WTC11 (cell line): ENCODE measurements around the gene ZNF407. TPM values are rescaled to one million over a fixed set of nuclear protein-coding genes. Genes with fewer than 3 reads are reported as not detected.

Source experiments
- ATAC-seq: fragments of 200-7000 bp; cut with Tn5 transposase; 2 replicates; pipeline ENCODE4 v1.10.0; 2021; ENCODE audit warnings: mild to moderate bottlenecking, moderate library complexity
- CTCF ChIA-PET: fragments of 300-600 bp; sonication (Branson Sonifier 250); formaldehyde crosslinking; loops from one replicate; lab custom pipeline; 2021; ENCODE audit warnings: antibody characterized with exemption; lab: Charles Lee
- POLR2A ChIA-PET: fragments of 350-600 bp; sonication (Branson Sonifier 250); formaldehyde crosslinking; loops from one replicate; lab custom pipeline; 2021; ENCODE audit warnings: antibody characterized with exemption; lab: Charles Lee
- DNase-seq: peaks from one replicate; pipeline ENCODE4 v3.0.0; 2021; ENCODE audit warnings: low spot score
- H3K27ac Mint-ChIP-seq: 2 replicates; pipeline ENCODE4 v1.8.0; 2021; ENCODE audit warnings: mixed read lengths
- H3K27me3 Mint-ChIP-seq: 2 replicates; pipeline ENCODE4 v1.8.0; 2021; ENCODE audit warnings: low read depth, mild to moderate bottlenecking, moderate library complexity, mixed read lengths
- H3K36me3 Mint-ChIP-seq: 2 replicates; pipeline ENCODE4 v1.8.0; 2021; ENCODE audit warnings: mixed read lengths
- H3K4me1 Mint-ChIP-seq: 2 replicates; pipeline ENCODE4 v1.8.0; 2022; ENCODE audit warnings: mixed read lengths
- H3K4me3 Mint-ChIP-seq: 2 replicates; pipeline ENCODE4 v1.8.0; 2021; ENCODE audit warnings: mild to moderate bottlenecking, moderate library complexity, mixed read lengths
- H3K9me3 Mint-ChIP-seq: 2 replicates; pipeline ENCODE4 v1.8.0; 2021; ENCODE audit warnings: mixed read lengths
- ARID4B ChIP-seq: sonication (generic); formaldehyde crosslinking; IDR thresholded peaks from 2 replicates; pipeline ENCODE4 v1.8.0; 2023; ENCODE audit warnings: missing genetic modification reagents, mild to moderate bottlenecking, borderline replicate concordance
- ATF6 ChIP-seq: sonication (generic); formaldehyde crosslinking; IDR thresholded peaks from 2 replicates; pipeline ENCODE4 v1.8.1; 2023; ENCODE audit warnings: mild to moderate bottlenecking, missing genetic modification reagents
- IRF1 ChIP-seq: sonication (generic); formaldehyde crosslinking; IDR thresholded peaks from 2 replicates; pipeline ENCODE4 v1.8.0; 2023; ENCODE audit warnings: missing genetic modification reagents
- JAZF1 ChIP-seq: fragments of 250-450 bp; sonication (Bioruptor Pico); IDR thresholded peaks from 2 replicates; pipeline ENCODE4 v1.9.0; 2021; ENCODE audit warnings: moderate library complexity, mild to moderate bottlenecking, inconsistent platforms
- NFYB ChIP-seq: sonication (generic); formaldehyde crosslinking; conservative IDR thresholded peaks from 2 replicates; pipeline ENCODE4 v1.8.0; 2022; ENCODE audit warnings: low read depth, missing genetic modification reagents
- NR1H2 ChIP-seq: sonication (generic); formaldehyde crosslinking; IDR thresholded peaks from 2 replicates; pipeline ENCODE4 v1.9.0; 2021; ENCODE audit warnings: mild to moderate bottlenecking, moderate library complexity, missing genetic modification reagents
- RORB ChIP-seq: fragments of 250-450 bp; sonication (Bioruptor Pico); IDR thresholded peaks from 2 replicates; pipeline ENCODE4 v1.9.0; 2021; ENCODE audit warnings: mild to moderate bottlenecking
- SP1 ChIP-seq: sonication (generic); formaldehyde crosslinking; conservative IDR thresholded peaks from 2 replicates; pipeline ENCODE4 v1.8.1; 2022; ENCODE audit warnings: missing genetic modification reagents
- STAT6 ChIP-seq: sonication (generic); formaldehyde crosslinking; conservative IDR thresholded peaks from 2 replicates; pipeline ENCODE4 v1.8.1; 2023; ENCODE audit warnings: mild to moderate bottlenecking, low read depth, missing genetic modification reagents, moderate library complexity
- ZNF219 ChIP-seq: sonication (generic); formaldehyde crosslinking; IDR thresholded peaks from 2 replicates; pipeline ENCODE4 v1.8.0; 2023; ENCODE audit warnings: missing genetic modification reagents, mild to moderate bottlenecking, borderline replicate concordance
- ZNF281 ChIP-seq: sonication (generic); formaldehyde crosslinking; IDR thresholded peaks from 2 replicates; pipeline ENCODE4 v1.8.0; 2023; ENCODE audit warnings: mild to moderate bottlenecking, missing genetic modification reagents
- ZNF396 ChIP-seq: fragments of 250-450 bp; sonication (Bioruptor Pico); IDR thresholded peaks from 2 replicates; pipeline ENCODE4 v1.8.0; 2021; ENCODE audit warnings: mild to moderate bottlenecking, moderate library complexity, borderline replicate concordance
- ZNF416 ChIP-seq: fragments of 250-450 bp; sonication (Bioruptor Pico); IDR thresholded peaks from 2 replicates; pipeline ENCODE4 v1.9.0; 2021; ENCODE audit warnings: mild to moderate bottlenecking, inconsistent platforms
- total RNA-seq: library from RNA; stranded (reverse); gene quantifications from 3 replicates; pipeline ENCODE4 v1.2.3, GENCODE V29; 2021

ZNF407 gene
- total RNA-seq, 1 experiment from 2014 or later, result 6.5 TPM

GRCh38 chr18:74936343-74936742 is 338.7 kb downstream of the ZNF407 start:
- POLR2A ChIA-PET, result no interaction called here
- Mint-ChIP-seq H3K9me3 (no peaks in the 10 kb centered on the region), H3K36me3 (no peaks in the 10 kb centered on the region), H3K4me1 (peaks cover 16% of the 10 kb centered on the region)
- DNase-seq (no peak), ATAC-seq (peak; percentile 52; the same call in 1 of the 2 replicates)
- no peak for TF ChIP-seq NR1H2 (CRISPR knock-in tag)
- no peak for TF ChIP-seq JAZF1
- TF ChIP-seq, all 79 proteins: peak for 0
- Mint-ChIP-seq H3K27ac (peak overlapping the region; percentile 4; the same call in 1 of the 2 replicates), H3K4me3 (no peak overlapping the region), H3K27me3 (no peaks in the 10 kb centered on the region)
- CTCF ChIA-PET, result no interaction called here

- TF ChIP-seq RORB (no peak), ZNF416 (CRISPR knock-in tag) (no peak), ATF6 (CRISPR knock-in tag) (no peak), IRF1 (no peak), STAT6 (CRISPR knock-in tag) (no peak)
- H3K4me1 Mint-ChIP-seq, result peaks cover 13% of the 10 kb centered on the region
- ChIA-PET POLR2A (no interaction called here), CTCF (no interaction called here)
- ATAC-seq, result no peak
- no peak overlapping the region for H3K4me3 Mint-ChIP-seq
- no peaks in the 10 kb centered on the region for H3K27me3 Mint-ChIP-seq
- no peak for DNase-seq
- no peak overlapping the region for H3K27ac Mint-ChIP-seq
- no peaks in the 10 kb centered on the region for H3K9me3 Mint-ChIP-seq
- no peaks in the 10 kb centered on the region for H3K36me3 Mint-ChIP-seq
Measured at GRCh38 chr18:74937291-74937690, 339.6 kb downstream of the ZNF407 start.

- H3K27me3 Mint-ChIP-seq, result no peaks in the 10 kb centered on the region
- no peaks in the 10 kb centered on the region for H3K36me3 Mint-ChIP-seq
- ChIA-PET POLR2A (no interaction called here), CTCF (interaction anchor here (1.0 to 1.2 kb wide), 2 partner anchors 22 to 121 kb away, joined by 3 read pairs; no protein-coding TSS in a partner anchor)
- TF ChIP-seq ZNF281 (no peak), SP1 (CRISPR knock-in tag) (no peak)
- no peak overlapping the region for H3K27ac Mint-ChIP-seq
- no peak overlapping the region for H3K4me3 Mint-ChIP-seq
- no peaks in the 10 kb centered on the region for H3K9me3 Mint-ChIP-seq
- ATAC-seq (no peak), DNase-seq (no peak)
- peaks cover 21% of the 10 kb centered on the region for H3K4me1 Mint-ChIP-seq
Measured at GRCh38 chr18:74940856-74941255, 343.2 kb downstream of the ZNF407 start.

- ATAC-seq (no peak), DNase-seq (no peak)
- H3K9me3 Mint-ChIP-seq, result no peaks in the 10 kb centered on the region
- H3K27ac Mint-ChIP-seq, result no peak overlapping the region
- no peaks in the 10 kb centered on the region for H3K36me3 Mint-ChIP-seq
- POLR2A ChIA-PET, result no interaction called here
- no peaks in the 10 kb centered on the region for H3K27me3 Mint-ChIP-seq
- CTCF ChIA-PET, result no interaction called here
- H3K4me1 Mint-ChIP-seq, result peaks cover 25% of the 10 kb centered on the region
- no peak overlapping the region for H3K4me3 Mint-ChIP-seq
- TF ChIP-seq NFYB (CRISPR knock-in tag) (no peak), ARID4B (CRISPR knock-in tag) (no peak), ZNF396 (CRISPR knock-in tag) (no peak), NR1H2 (CRISPR knock-in tag) (no peak), ZNF219 (no peak), ATF6 (CRISPR knock-in tag) (no peak)
Measured at GRCh38 chr18:74942319-74942910, 344.7 kb downstream of the ZNF407 start.
